BJ (cell line): ENCODE data around the gene CSRP3. TPM values are rescaled to one million over a fixed set of nuclear protein-coding genes. Genes with fewer than 3 reads are reported as not detected.
"Not testable (repeated sequence)": the region's sequence is repeated elsewhere in the genome, so short reads cannot be mapped to it uniquely, and the experiment has no call there.

Source experiments
- CTCF ChIA-PET: fragments of 350-600 bp; formaldehyde crosslinking; extraction: SDS; loops from one replicate; lab custom pipeline; 2021; ENCODE audit warnings: antibody characterized with exemption, inconsistent platforms; lab: Yijun Ruan, JAX
- POLR2A ChIA-PET: fragments of 300-600 bp; sonication (Branson Sonifier 250); formaldehyde crosslinking; extraction: SDS; loops from one replicate; lab custom pipeline; 2021; ENCODE audit warnings: antibody characterized with exemption; lab: Charles Lee
- DNase-seq: peaks from one replicate; pipeline ENCODE4 v3.0.0-alpha.2; 2011; ENCODE audit warnings: low read depth
- H3K27me3 ChIP-seq: 2 replicates; pipeline ENCODE4 v1.6.0; 2011; ENCODE audit warnings: low read length; ENCODE audit not compliant: control insufficient read depth, insufficient read depth
- H3K36me3 ChIP-seq: 2 replicates; pipeline ENCODE4 v1.5.1; 2011; ENCODE audit warnings: low read length; ENCODE audit not compliant: control insufficient read depth, insufficient read depth
- H3K4me3 ChIP-seq: 2 replicates; pipeline ENCODE4 v1.5.1; 2011; ENCODE audit warnings: low read depth, mild to moderate bottlenecking, control low read depth, low read length
- CTCF ChIP-seq: IDR thresholded peaks from 2 replicates; pipeline ENCODE4 v1.5.1; 2011; ENCODE audit warnings: low read depth, mild to moderate bottlenecking, control low read depth, inconsistent platforms, low read length, moderate library complexity; ENCODE audit not compliant: insufficient read depth
- polyA plus RNA-seq: library from polyadenylated mRNA; depleted of rRNA; stranded (reverse); fragments of >200 nt; gene quantifications from 2 replicates; pipeline ENCODE4 v1.2.3, GENCODE V29; 2011

The CSRP3 gene
- polyA plus RNA-seq, 1 experiment = not detected

GRCh38 chr11:19162951-19163505 is 38.8 kb downstream of the CSRP3 start:
- ChIA-PET POLR2A (no interaction called here), CTCF (no interaction called here)
- H3K27me3 ChIP-seq = no peaks in the 10 kb centered on the region
- DNase-seq = no peak
- no peak for TF ChIP-seq CTCF
- H3K36me3 ChIP-seq = no peaks in the 10 kb centered on the region
- no peak overlapping the region for H3K4me3 ChIP-seq

GRCh38 chr11:19161651-19162050 is 40.1 kb downstream of the CSRP3 start:
- CTCF ChIA-PET = no interaction called here
- no peak overlapping the region for H3K4me3 ChIP-seq
- H3K36me3 ChIP-seq = no peaks in the 10 kb centered on the region
- no peaks in the 10 kb centered on the region for H3K27me3 ChIP-seq
- DNase-seq = no peak
- TF ChIP-seq CTCF = no peak
- POLR2A ChIA-PET = no interaction called here

DNA sequence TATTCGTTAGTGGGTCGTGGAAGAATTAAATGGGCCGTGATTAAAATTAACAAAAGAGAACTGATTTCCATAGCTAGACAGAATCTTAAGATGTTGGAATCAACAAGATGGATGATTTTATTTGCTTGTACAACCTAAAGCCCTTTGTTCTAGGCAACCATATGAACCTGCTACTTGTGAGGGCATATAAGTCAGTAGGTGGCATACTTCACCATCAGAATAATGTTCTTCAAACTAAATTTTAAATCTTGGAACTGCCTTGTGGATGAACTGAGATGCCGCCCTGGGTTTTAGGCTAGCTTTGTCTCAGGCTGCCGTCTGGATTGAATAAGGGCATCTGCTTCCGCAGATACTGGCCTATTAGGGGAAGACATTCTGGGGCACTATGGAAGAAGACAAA is 40.9 kb downstream of the CSRP3 start:
- TF ChIP-seq CTCF = no peak
- no peak for DNase-seq
- ChIA-PET POLR2A (no interaction called here), CTCF (interaction anchor here (0.6 to 0.8 kb wide), 3 partner anchors 81 to 727 kb away, joined by 3 to 4 read pairs (median 3); no protein-coding TSS in a partner anchor)
- H3K27me3 ChIP-seq = no peaks in the 10 kb centered on the region
- H3K36me3 ChIP-seq = no peaks in the 10 kb centered on the region; the same call in 1 of the 2 replicates
- no peak overlapping the region for H3K4me3 ChIP-seq

GRCh38 chr11:19156892-19157291 is 44.9 kb downstream of the CSRP3 start:
- DNase-seq = no peak
- Histone ChIP-seq H3K27me3 (no peaks in the 10 kb centered on the region), H3K36me3 (peaks cover 1% of the 10 kb centered on the region; the same call in 1 of the 2 replicates), H3K4me3 (no peak overlapping the region)
- ChIA-PET POLR2A (no interaction called here), CTCF (interaction anchor here (2.3 kb wide), 1 partner anchor 80 kb away, joined by 4 read pairs; no protein-coding TSS in a partner anchor)
- TF ChIP-seq CTCF = no peak

- ChIA-PET CTCF (no interaction called here), POLR2A (no interaction called here)
- no peak for TF ChIP-seq CTCF
- no peak overlapping the region for H3K4me3 ChIP-seq
- DNase-seq = no peak
- no peaks in the 10 kb centered on the region for H3K27me3 ChIP-seq
- peaks cover 2% of the 10 kb centered on the region for H3K36me3 ChIP-seq
Measured at GRCh38 chr11:19145319-19145718, 56.5 kb downstream of the CSRP3 start.

GRCh38 chr11:19136884-19137283 is 64.9 kb downstream of the CSRP3 start:
- H3K36me3 ChIP-seq, POLR2A ChIA-PET, H3K4me3 ChIP-seq, H3K27me3 ChIP-seq, DNase-seq: not testable (repeated sequence)
- CTCF ChIA-PET = interaction anchor here (1.2 kb wide), 1 partner anchor 20 kb away, joined by 3 read pairs; no protein-coding TSS in a partner anchor
